ENCODE data around the gene ST3GAL2.

DNA sequence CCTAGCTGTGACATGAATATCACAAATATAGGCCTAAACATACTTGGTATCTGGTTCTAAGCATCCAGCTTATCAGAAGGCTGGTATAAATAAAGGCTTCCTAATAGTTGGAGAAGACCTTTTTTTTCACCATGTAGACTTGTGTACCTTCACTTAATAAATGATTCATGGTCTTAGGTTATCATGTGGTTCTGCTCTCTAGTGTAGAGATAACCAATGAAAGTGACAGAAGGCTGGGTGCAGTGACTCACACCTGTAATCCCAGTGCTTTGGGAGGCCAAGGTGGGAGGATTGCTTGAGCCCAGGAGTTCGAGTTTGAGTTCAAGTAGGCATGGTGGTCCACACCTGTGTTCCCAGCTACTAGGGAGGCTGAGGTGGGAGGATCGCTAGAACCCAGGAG lies 89.1 kb downstream of the ST3GAL2 start:
- TF ChIP-seq, protein P1, sequence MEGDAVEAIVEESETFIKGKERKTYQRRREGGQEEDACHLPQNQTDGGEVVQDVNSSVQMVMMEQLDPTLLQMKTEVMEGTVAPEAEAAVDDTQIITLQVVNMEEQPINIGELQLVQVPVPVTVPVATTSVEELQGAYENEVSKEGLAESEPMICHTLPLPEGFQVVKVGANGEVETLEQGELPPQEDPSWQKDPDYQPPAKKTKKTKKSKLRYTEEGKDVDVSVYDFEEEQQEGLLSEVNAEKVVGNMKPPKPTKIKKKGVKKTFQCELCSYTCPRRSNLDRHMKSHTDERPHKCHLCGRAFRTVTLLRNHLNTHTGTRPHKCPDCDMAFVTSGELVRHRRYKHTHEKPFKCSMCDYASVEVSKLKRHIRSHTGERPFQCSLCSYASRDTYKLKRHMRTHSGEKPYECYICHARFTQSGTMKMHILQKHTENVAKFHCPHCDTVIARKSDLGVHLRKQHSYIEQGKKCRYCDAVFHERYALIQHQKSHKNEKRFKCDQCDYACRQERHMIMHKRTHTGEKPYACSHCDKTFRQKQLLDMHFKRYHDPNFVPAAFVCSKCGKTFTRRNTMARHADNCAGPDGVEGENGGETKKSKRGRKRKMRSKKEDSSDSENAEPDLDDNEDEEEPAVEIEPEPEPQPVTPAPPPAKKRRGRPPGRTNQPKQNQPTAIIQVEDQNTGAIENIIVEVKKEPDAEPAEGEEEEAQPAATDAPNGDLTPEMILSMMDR (IDR thresholded peaks at IDR 0.05), result no peak
- no peak for TF ChIP-seq POLR2A (IDR thresholded peaks at IDR 0.05)
